GM23248 (cell line): ENCODE measurements around the gene POFUT2. TPM values are rescaled to one million over a fixed set of nuclear protein-coding genes. Genes with fewer than 3 reads are reported as not detected.

ENCODE experiments used
- DNase-seq: peaks from one replicate; pipeline ENCODE4 v3.0.0-alpha.2; 2015
- H2AFZ ChIP-seq: fragments of 200-600 bp; sonication (generic); 2 replicates; pipeline ENCODE4 v1.6.1; 2016; ENCODE audit warnings: antibody characterized with exemption
- H3F3A ChIP-seq: fragments of 200-600 bp; sonication (generic); 2 replicates; pipeline ENCODE4 v1.6.1; 2016; ENCODE audit warnings: mild to moderate bottlenecking, antibody characterized with exemption, mixed run types; ENCODE audit not compliant: insufficient read depth
- H3K27ac ChIP-seq: fragments of 200-600 bp; sonication (generic); 2 replicates; pipeline ENCODE4 v1.5.1; 2016; ENCODE audit warnings: mild to moderate bottlenecking
- H3K27me3 ChIP-seq: fragments of 200-600 bp; sonication (generic); replicated peaks from 2 replicates; pipeline ENCODE4 v1.6.1; 2016; ENCODE audit warnings: mild to moderate bottlenecking; ENCODE audit not compliant: insufficient read depth
- H3K36me3 ChIP-seq: fragments of 200-600 bp; sonication (generic); 2 replicates; pipeline ENCODE4 v1.6.1; 2016; ENCODE audit warnings: low read depth, mild to moderate bottlenecking
- H3K4me1 ChIP-seq: fragments of 200-600 bp; sonication (generic); 2 replicates; pipeline ENCODE4 v1.6.1; 2016; ENCODE audit warnings: mild to moderate bottlenecking; ENCODE audit not compliant: insufficient read depth
- H3K4me2 ChIP-seq: fragments of 200-600 bp; sonication (generic); one replicate; pipeline ENCODE4 v1.6.1; 2016; ENCODE audit warnings: mild to moderate bottlenecking; ENCODE audit not compliant: unreplicated experiment
- H3K4me3 ChIP-seq: fragments of 200-600 bp; sonication (generic); 2 replicates; pipeline ENCODE4 v1.5.1; 2016; ENCODE audit warnings: mild to moderate bottlenecking
- H3K79me2 ChIP-seq: fragments of 200-600 bp; sonication (generic); 2 replicates; pipeline ENCODE4 v1.6.1; 2016; ENCODE audit warnings: mild to moderate bottlenecking; ENCODE audit not compliant: insufficient read depth
- H3K9ac ChIP-seq: fragments of 200-600 bp; sonication (generic); 2 replicates; pipeline ENCODE4 v1.6.1; 2016; ENCODE audit warnings: mild to moderate bottlenecking
- H3K9me2 ChIP-seq: fragments of 200-600 bp; sonication (generic); 2 replicates; pipeline ENCODE4 v1.6.1; 2016; ENCODE audit warnings: mixed run types, mild to moderate bottlenecking, moderate library complexity; ENCODE audit not compliant: insufficient read depth
- H3K9me3 ChIP-seq: fragments of 200-600 bp; sonication (generic); one replicate; pipeline ENCODE4 v1.6.1; 2017; ENCODE audit warnings: low read depth
- H4K20me1 ChIP-seq: fragments of 200-600 bp; sonication (generic); 2 replicates; pipeline ENCODE4 v1.6.0; 2016; ENCODE audit not compliant: insufficient read depth
- EZH2 ChIP-seq: fragments of 200-600 bp; sonication (generic); IDR thresholded peaks from 2 replicates; pipeline ENCODE4 v1.6.1; 2018; ENCODE audit warnings: antibody characterized with exemption, mild to moderate bottlenecking; ENCODE audit not compliant: insufficient read depth, poor library complexity, severe bottlenecking
- EZH2phosphoT487 ChIP-seq: fragments of 200-600 bp; sonication (generic); IDR thresholded peaks from 2 replicates; pipeline ENCODE4 v1.6.1; 2018; ENCODE audit warnings: antibody characterized with exemption, moderate library complexity, mild to moderate bottlenecking, low read depth; ENCODE audit not compliant: insufficient read depth
- WGBS, 2 experiments: methylation state at CpG; one replicate each; pipeline ENCODE4 v1.1.6; 2015 to 2017; ENCODE audit warnings: low lambda C conversion rate in 2 of 2, low coverage in 1 of 2; ENCODE audit errors: missing lambda C conversion rate in 2 of 2; 5-methylcytosine and 5-hydroxymethylcytosine counted together
- in situ Hi-C: fragments of 300-500 bp; cut with MboI; formaldehyde crosslinking; loops from 2 replicates; pipeline ENCODE4 v1.15.0; 2020
- polyA plus RNA-seq: library from polyadenylated mRNA; unstranded; fragments of >200 nt; fragmentation: Nextera tagmentation; extraction: Ambion mirVana; gene quantifications from 2 replicates; pipeline ENCODE4 v1.2.1, GENCODE V29; 2016
- total RNA-seq: library from RNA; depleted of rRNA; stranded (reverse); fragments of >200 nt; shearing (Covaris generic); gene quantifications from 2 replicates; pipeline ENCODE4 v1.2.3, GENCODE V29; 2014; rRNA removed

Gene POFUT2
- total RNA-seq (48.2 and 54.0 TPM in 2 replicates), polyA plus RNA-seq (30.1 and 30.9 TPM in 2 replicates)

DNA sequence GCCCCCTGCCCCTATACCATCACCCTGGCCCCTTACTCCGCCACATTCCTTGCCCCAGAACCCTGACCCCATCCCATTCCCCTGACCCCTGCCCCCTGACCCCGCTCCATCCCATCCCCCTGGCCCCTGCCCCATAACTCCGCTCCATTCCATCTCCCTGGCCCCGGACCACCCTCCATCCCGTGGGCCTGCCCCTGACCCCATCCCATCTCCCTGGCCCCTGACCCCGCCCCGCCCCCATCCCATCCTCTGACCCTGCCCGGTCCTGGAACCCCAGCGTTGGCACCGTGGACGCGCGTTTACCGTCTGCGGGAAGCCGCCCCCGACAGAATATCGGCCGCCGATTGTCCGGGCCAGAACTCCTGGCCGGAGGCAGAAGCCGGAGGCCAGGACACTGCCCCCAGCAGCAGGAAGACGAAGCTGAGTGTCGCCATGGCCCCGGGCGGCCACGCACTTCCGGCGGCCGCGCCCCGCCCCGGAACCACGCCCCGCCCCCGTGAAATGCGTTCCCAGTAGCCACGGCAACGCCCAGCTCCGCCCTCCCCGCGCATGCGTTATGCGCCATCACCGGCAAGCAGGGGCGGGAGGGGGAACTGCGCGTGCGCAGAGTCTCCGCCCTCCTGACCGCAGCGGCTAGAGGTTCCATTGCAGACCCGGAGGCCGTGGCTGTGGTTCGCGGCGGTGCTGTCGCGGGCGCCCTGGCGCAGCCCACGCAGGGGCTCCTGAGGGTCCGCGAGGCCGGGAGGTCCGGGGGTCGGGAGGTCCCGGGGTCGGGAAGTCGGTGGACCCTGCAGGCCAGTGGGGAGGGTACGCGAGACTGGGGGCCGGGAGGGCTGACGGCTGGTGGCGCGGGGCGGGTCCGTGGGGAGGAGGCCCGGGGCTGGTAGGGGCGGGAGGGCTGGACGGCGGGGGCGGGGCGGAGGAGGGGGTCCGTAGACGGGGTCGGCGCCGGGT lies at the start of gene POFUT2:
Gene POFUT2, minus strand, starts transcription at position 458 of the 954 bp plus-strand sequence. Its CDS starts 24 bp downstream, at position 434.
- Histone ChIP-seq H3K4me2 (peak within 1 kb of the TSS; percentile 85), H3F3A (peaks cover 15% of the 10 kb centered on the region; the same call in 1 of the 2 replicates), H3K27me3 (no peaks in the 10 kb centered on the region), H3K36me3 (peaks cover 23% of the 10 kb centered on the region), H3K9ac (peak within 1 kb of the TSS; percentile 87), H2AFZ (0 out of 2 replicates have a peak within 1 kb of the TSS, but pooled peaks have one; percentile 41), H3K4me1 (peaks cover 14% of the 10 kb centered on the region), H3K27ac (peak within 1 kb of the TSS; percentile 63), H3K79me2 (peaks cover 57% of the 10 kb centered on the region), H3K4me3 (peak within 1 kb of the TSS; percentile 77), H4K20me1 (no peaks in the 10 kb centered on the region), H3K9me3 (no peaks in the 10 kb centered on the region), H3K9me2 (no peaks in the 10 kb centered on the region)
- in situ Hi-C loops = loop anchor here (25.0 kb wide), 1 partner anchor 550 kb away; no protein-coding TSS in a partner anchor
- peak; percentile 97 for DNase-seq
- TF ChIP-seq EZH2 (no peak), EZH2phosphoT487 (no peak)
- 2% methylated on average over 42 to 88 of the region's 90 CpGs for WGBS, 2 experiments

GRCh38 chr21:45336870-45337269 lies 49.2 kb upstream of the POFUT2 start:
- Histone ChIP-seq H3K4me2 (no peak overlapping the region), H3F3A (no peaks in the 10 kb centered on the region), H2AFZ (no peak overlapping the region), H3K9me3 (no peaks in the 10 kb centered on the region), H4K20me1 (no peaks in the 10 kb centered on the region), H3K4me1 (no peaks in the 10 kb centered on the region), H3K9me2 (no peaks in the 10 kb centered on the region), H3K27me3 (no peaks in the 10 kb centered on the region), H3K9ac (no peak overlapping the region), H3K27ac (no peak overlapping the region), H3K4me3 (no peak overlapping the region), H3K36me3 (no peaks in the 10 kb centered on the region), H3K79me2 (no peaks in the 10 kb centered on the region)
- TF ChIP-seq EZH2phosphoT487 = no peak
- TF ChIP-seq EZH2 = no peak
- WGBS, 2 experiments = 70 to 75% methylated on average over 8 of the region's 8 CpGs
- in situ Hi-C loops = no loop called here
- no peak for DNase-seq

DNA sequence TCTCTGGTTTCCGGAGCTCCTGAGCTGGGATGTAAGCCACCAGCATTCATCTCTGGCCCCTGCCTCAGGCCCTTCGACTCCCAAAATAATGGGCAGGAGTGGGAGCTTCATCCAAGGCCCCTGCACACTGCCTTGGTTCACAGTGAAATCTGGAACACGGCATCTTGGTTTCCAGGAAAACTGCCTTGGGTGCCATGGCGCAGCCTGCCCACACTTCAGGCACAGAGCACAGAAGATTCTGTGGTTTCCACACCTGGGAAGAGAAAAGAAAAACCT lies 48.8 kb upstream of the POFUT2 start:
- in situ Hi-C loops = no loop called here
- no peak overlapping the region for H2AFZ ChIP-seq
- no peaks in the 10 kb centered on the region for H3K9me3 ChIP-seq
- no peak overlapping the region for H3K9ac ChIP-seq
- no peak overlapping the region for H3K4me2 ChIP-seq
- H3F3A ChIP-seq = no peaks in the 10 kb centered on the region
- no peaks in the 10 kb centered on the region for H3K36me3 ChIP-seq
- H3K27me3 ChIP-seq = no peaks in the 10 kb centered on the region
- H3K9me2 ChIP-seq = no peaks in the 10 kb centered on the region
- DNase-seq = no peak
- TF ChIP-seq EZH2 (no peak), EZH2phosphoT487 (no peak)
- H4K20me1 ChIP-seq = no peaks in the 10 kb centered on the region
- H3K4me3 ChIP-seq = no peak overlapping the region
- WGBS, 2 experiments = 74 to 75% methylated on average over 4 of the region's 4 CpGs
- H3K27ac ChIP-seq = no peak overlapping the region
- H3K4me1 ChIP-seq = no peaks in the 10 kb centered on the region
- H3K79me2 ChIP-seq = no peaks in the 10 kb centered on the region

DNA sequence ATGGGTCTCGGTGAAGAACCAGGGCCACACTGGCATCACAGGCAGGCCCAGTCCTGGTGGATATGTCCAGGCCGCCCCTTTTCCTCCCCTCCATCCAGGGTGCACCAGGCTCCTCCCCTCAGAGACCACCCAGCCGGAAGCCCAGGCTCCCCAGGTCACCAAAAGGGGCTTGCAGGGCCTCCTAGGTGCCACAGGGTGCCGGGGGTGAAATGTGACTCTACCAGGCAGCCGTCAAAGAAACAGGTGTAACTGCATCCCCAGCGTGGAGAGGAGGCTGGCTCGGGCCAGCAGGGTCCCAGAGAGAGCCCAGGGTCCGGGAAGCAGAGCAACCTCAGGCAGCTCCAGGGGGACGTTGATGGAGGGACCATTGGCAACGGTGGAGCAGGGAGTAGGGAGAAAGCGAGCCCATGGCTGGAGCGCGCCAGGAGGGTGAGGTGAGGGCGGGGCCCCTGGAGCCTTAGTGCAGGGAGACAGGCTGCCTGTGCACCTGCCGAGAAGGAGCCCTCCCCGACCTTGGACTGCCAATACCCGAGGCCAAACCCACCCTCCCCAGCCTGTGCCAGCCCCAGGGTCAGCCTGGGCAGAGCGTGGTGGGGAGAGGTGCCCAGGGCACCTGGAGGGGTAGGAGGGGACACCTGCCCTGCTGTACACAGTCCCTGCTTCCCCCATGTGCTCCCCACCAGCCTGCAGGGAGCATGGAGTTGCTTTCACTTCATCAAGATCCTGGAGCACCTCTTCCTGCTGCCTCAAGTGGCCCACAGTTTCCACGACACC lies 48.3 kb upstream of the POFUT2 start:
- in situ Hi-C loops = no loop called here
- DNase-seq = no peak
- Histone ChIP-seq H3K27me3 (no peaks in the 10 kb centered on the region), H3K4me1 (no peaks in the 10 kb centered on the region), H3F3A (no peaks in the 10 kb centered on the region), H3K9me2 (no peaks in the 10 kb centered on the region), H3K36me3 (no peaks in the 10 kb centered on the region), H3K4me2 (no peak overlapping the region), H3K79me2 (no peaks in the 10 kb centered on the region), H4K20me1 (no peaks in the 10 kb centered on the region), H3K9me3 (no peaks in the 10 kb centered on the region), H3K9ac (no peak overlapping the region), H3K27ac (no peak overlapping the region), H2AFZ (no peak overlapping the region), H3K4me3 (no peak overlapping the region)
- no peak for TF ChIP-seq EZH2
- TF ChIP-seq EZH2phosphoT487 = no peak
- WGBS, 2 experiments = 65 to 77% methylated on average over 17 to 19 of the region's 19 CpGs
